Gastroesophageal sphincter (tissue), 4 donors: ENCODE data around the gene APOC1. TPM values are rescaled to one million over a fixed set of nuclear protein-coding genes. Genes with fewer than 3 reads are reported as not detected.
"Not testable (repeated sequence)": the region's sequence is repeated elsewhere in the genome, so short reads cannot be mapped to it uniquely, and the experiment has no call there.

ENCODE experiments used
- ATAC-seq: fragments of 150-250 bp; one replicate; pipeline ENCODE4 v1.9.1; 2016; ENCODE audit warnings: mild to moderate bottlenecking, moderate library complexity
- H3K27ac ChIP-seq, 4 donors: fragments of 200-600 bp; sonication (generic) in 3 of 4; 1 replicate in 3 of 4; 2 replicates in 1 of 4; pipeline ENCODE4 v1.5.1; 2016 to 2019
- H3K27me3 ChIP-seq: fragments of 200-600 bp; sonication (generic); one replicate; pipeline ENCODE4 v1.5.1; 2019
- H3K36me3 ChIP-seq, 2 donors: fragments of 200-600 bp; sonication (generic); one replicate each; pipeline ENCODE4 v1.5.1; 2019; ENCODE audit warnings: control low read depth in 1 of 2
- H3K4me1 ChIP-seq, 3 donors: fragments of 200-600 bp; sonication (generic); 1 replicate in 2 of 3; 2 replicates in 1 of 3; pipeline ENCODE4 v1.5.1; 2016 to 2019; ENCODE audit warnings: control low read depth in 2 of 3
- H3K4me3 ChIP-seq, 2 donors: fragments of 200-600 bp; sonication (generic); one replicate each; pipeline ENCODE4 v1.5.1; 2019; ENCODE audit warnings: mild to moderate bottlenecking in 1 of 2, moderate library complexity in 1 of 2
- H3K9me3 ChIP-seq, 3 donors: fragments of 200-600 bp; sonication (generic); one replicate each; pipeline ENCODE4 v1.5.1; 2017 to 2019; ENCODE audit warnings: control low read depth in 2 of 3
- CTCF ChIP-seq, 4 experiments: fragments of 200-600 bp in 2 of 4; fragments of 450-650 bp in 2 of 4; sonication (generic) in 1 of 4; IDR thresholded peaks; one replicate each; pipeline ENCODE4 v1.5.1; 2017 to 2019; ENCODE audit warnings: antibody characterized with exemption in 4 of 4, mild to moderate bottlenecking in 2 of 4, moderate library complexity in 2 of 4
- EP300 ChIP-seq: sonication (generic); formaldehyde crosslinking; IDR thresholded peaks from one replicate; pipeline ENCODE4 v1.6.1; 2017; ENCODE audit warnings: antibody characterized with exemption, mild to moderate bottlenecking
- POLR2A ChIP-seq, 2 donors: fragments of 450-650 bp; IDR thresholded peaks; one replicate each; pipeline ENCODE4 v1.6.1; 2017; ENCODE audit warnings: antibody characterized with exemption in 2 of 2, mild to moderate bottlenecking in 2 of 2, moderate library complexity in 1 of 2
- POLR2AphosphoS5 ChIP-seq: sonication (generic); formaldehyde crosslinking; IDR thresholded peaks from one replicate; pipeline ENCODE4 v1.6.1; 2017; ENCODE audit warnings: antibody characterized with exemption
- WGBS, 2 donors: methylation state at CpG; one replicate each; pipeline ENCODE4 v1.1.5; 2018; ENCODE audit warnings: low coverage in 1 of 2; 5-methylcytosine and 5-hydroxymethylcytosine counted together
- total RNA-seq, 4 donors: library from RNA; depleted of rRNA; stranded (reverse); fragments of >200 nt; gene quantifications; one replicate each; pipeline ENCODE4 v1.1.0, GENCODE V29; 2016

The APOC1 gene
- total RNA-seq: 1 to 10 TPM in 2 of 4 donors, not detected in 2; 2.2 to 4.8 TPM

GRCh38 chr19:44914433-44915206 lies at the start of gene APOC1:
APOC1 (plus strand) TSS chr19:44914608; CDS start chr19:44914892, 284 bp downstream.
- H3K4me1 ChIP-seq: peaks cover 0 to 25% (median 0%) of the 10 kb centered on the region in 3 donors
- peak within 1 kb of the TSS; percentile 42 to 54 for H3K4me3 ChIP-seq
- not testable (repeated sequence) for H3K36me3 ChIP-seq, H3K9me3 ChIP-seq
- 14 to 45% methylated on average over 8 to 15 of the region's 28 CpGs for WGBS, 2 donors
- peaks cover 34% of the 10 kb centered on the region for H3K27me3 ChIP-seq
- peak; percentile 95 for ATAC-seq
- peak within 1 kb of the TSS in 1 of 4 donors; percentile 37 for H3K27ac ChIP-seq

- Histone ChIP-seq H3K27me3 (no peaks in the 10 kb centered on the region), H3K27ac (no peak overlapping the region), H3K9me3 (no peaks in the 10 kb centered on the region), H3K4me3 (no peak overlapping the region), H3K36me3 (peaks cover 0 to 47% of the 10 kb centered on the region in 2 donors), H3K4me1 (peaks cover 0 to 18% (median 0%) of the 10 kb centered on the region in 3 donors)
- no peak for TF ChIP-seq CTCF (IDR thresholded peaks at IDR 0.05)
- no peak for TF ChIP-seq POLR2A (IDR thresholded peaks at IDR 0.05)
- no peak for TF ChIP-seq POLR2AphosphoS5
- no peak for TF ChIP-seq EP300
- no peak for ATAC-seq
- 40 to 100% methylated on average over 1 of the region's 27 CpGs for WGBS, 2 donors
Observed at GRCh38 chr19:44865196-44865767, 49.1 kb upstream of the APOC1 start.

GRCh38 chr19:44866664-44867063 lies 47.7 kb upstream of the APOC1 start:
- ATAC-seq: no peak
- H3K9me3 ChIP-seq: no peaks in the 10 kb centered on the region
- no peaks in the 10 kb centered on the region for H3K27me3 ChIP-seq
- peaks cover 0 to 53% of the 10 kb centered on the region in 2 donors for H3K36me3 ChIP-seq
- 100% methylated on average over 2 of the region's 4 CpGs; no CpG with 5 or more reads in 1 of the 2 donors for WGBS, 2 donors
- H3K4me1 ChIP-seq: peaks cover 0 to 18% (median 0%) of the 10 kb centered on the region in 3 donors
- no peak overlapping the region for H3K4me3 ChIP-seq
- no peak for TF ChIP-seq EP300
- TF ChIP-seq POLR2A (IDR thresholded peaks at IDR 0.05): no peak
- no peak for TF ChIP-seq CTCF (IDR thresholded peaks at IDR 0.05)
- no peak for TF ChIP-seq POLR2AphosphoS5
- no peak overlapping the region for H3K27ac ChIP-seq

GRCh38 chr19:44867578-44867977 lies 46.8 kb upstream of the APOC1 start:
- no peak for TF ChIP-seq EP300
- TF ChIP-seq CTCF (IDR thresholded peaks at IDR 0.05): no peak
- TF ChIP-seq POLR2AphosphoS5: no peak
- no peak for TF ChIP-seq POLR2A (IDR thresholded peaks at IDR 0.05)
- 89 to 94% methylated on average over 11 to 12 of the region's 12 CpGs for WGBS, 2 donors
- H3K4me3 ChIP-seq: no peak overlapping the region
- peaks cover 0 to 18% (median 0%) of the 10 kb centered on the region in 3 donors for H3K4me1 ChIP-seq
- peak overlapping the region in 2 of 4 donors; percentile 24 to 58 for H3K27ac ChIP-seq
- no peak for ATAC-seq
- H3K27me3 ChIP-seq: no peaks in the 10 kb centered on the region
- H3K36me3 ChIP-seq: peaks cover 0 to 62% of the 10 kb centered on the region in 2 donors
- no peaks in the 10 kb centered on the region for H3K9me3 ChIP-seq

GRCh38 chr19:44869733-44870470 lies 44.5 kb upstream of the APOC1 start:
- Histone ChIP-seq H3K36me3 (peaks cover 0 to 85% of the 10 kb centered on the region in 2 donors), H3K27me3 (no peaks in the 10 kb centered on the region), H3K4me3 (no peak overlapping the region), H3K27ac (peak overlapping the region in 3 of 4 donors; percentile 42 to 58 (median 51)), H3K4me1 (peaks cover 0 to 18% (median 0%) of the 10 kb centered on the region in 3 donors), H3K9me3 (no peaks in the 10 kb centered on the region)
- TF ChIP-seq CTCF (IDR thresholded peaks at IDR 0.05) (no peak), POLR2A (IDR thresholded peaks at IDR 0.05) (no peak), EP300 (no peak), POLR2AphosphoS5 (no peak)
- no peak for ATAC-seq
- WGBS, 2 donors: 61 to 66% methylated on average over 11 to 13 of the region's 13 CpGs
